K562 (cell line): ENCODE data around the gene SCRN2. TPM values are rescaled to one million over a fixed set of nuclear protein-coding genes. Genes with fewer than 3 reads are reported as not detected.

Experiments used
- BHLHE40 ChIP-seq: IDR thresholded peaks from 2 replicates; pipeline ENCODE4 v1.6.1; 2011; ENCODE audit warnings: low read length, improper control_type of control experiment
- NFIC ChIP-seq: fragments of 450-650 bp; IDR thresholded peaks from 2 replicates; pipeline ENCODE4 v1.6.1; 2017; ENCODE audit warnings: mild to moderate bottlenecking, inconsistent platforms
- NRF1 ChIP-seq, 2 experiments: fragments of 450-650 bp; IDR thresholded peaks in 1 of 2; conservative IDR thresholded peaks in 1 of 2; 2 replicates each; pipeline ENCODE4 v1.6.1; 2014; ENCODE audit warnings: mild to moderate bottlenecking in 2 of 2
- PCBP1 ChIP-seq: fragments of 200-400 bp; formaldehyde crosslinking; IDR thresholded peaks from 2 replicates; pipeline ENCODE4 v1.6.1; 2018; ENCODE audit warnings: mild to moderate bottlenecking, low read depth, low read length; ENCODE audit not compliant: poor library complexity, severe bottlenecking
- ZNF431 ChIP-seq: sonication (generic); formaldehyde crosslinking; IDR thresholded peaks from 2 replicates; pipeline ENCODE4 v1.8.0; 2022; ENCODE audit warnings: mild to moderate bottlenecking, missing genetic modification reagents
- ZNF436 ChIP-seq: fragments of 250-450, 450-650 bp; sonication (Bioruptor Pico); formaldehyde crosslinking; IDR thresholded peaks from 2 replicates; pipeline ENCODE4 v1.7.0; 2020; ENCODE audit warnings: mild to moderate bottlenecking
- ZNF639 ChIP-seq, 2 experiments: fragments of 200-800 bp in 1 of 2; sonication (Bioruptor generic) in 1 of 2; sonication (generic) in 1 of 2; formaldehyde crosslinking in 1 of 2; IDR thresholded peaks in 1 of 2; conservative IDR thresholded peaks in 1 of 2; 2 replicates each; pipeline versions ENCODE4 v1.5.0 to v1.6.1; 2016 to 2020; ENCODE audit warnings: missing compliant biosample characterization in 1 of 2, missing genetic modification characterization in 1 of 2, missing genetic modification reagents in 1 of 2
- polyA plus RNA-seq, 8 experiments: library from polyadenylated mRNA; depleted of rRNA in 4 of 8; stranded (reverse) in 5 of 8; unstranded in 3 of 8; fragments of >200 nt; fragmentation: Nextera tagmentation in 2 of 8; fragmentation: Illumina TruSeq in 1 of 8; extraction: Ambion mirVana in 2 of 8; extraction: Trizol in 1 of 8; gene quantifications; 2 replicates each; pipeline versions ENCODE4 v1.2.1 to v1.2.3, GENCODE V29; 2011 to 2014; ENCODE audit warnings: inconsistent platforms in 1 of 8, missing spikeins in 1 of 8
- total RNA-seq, 7 experiments: library from RNA; depleted of rRNA in 6 of 7; stranded (reverse); fragments of >200 nt in 6 of 7; fragmentation: Illumina TruSeq in 2 of 7; extraction: Trizol in 2 of 7; gene quantifications; 2 replicates each; pipeline versions ENCODE4 v1.2.1 to v1.2.3, GENCODE V29; 2011 to 2021; ENCODE audit warnings: low replicate concordance in 1 of 7
- TF ChIP-seq, protein P1 (sequence below): fragments of 450-650 bp; IDR thresholded peaks from 2 replicates; pipeline ENCODE4 v1.6.1; 2018; ENCODE audit not compliant: partially characterized antibody
- TF ChIP-seq, protein P2 (sequence below): fragments of 450-650 bp; IDR thresholded peaks from 2 replicates; pipeline ENCODE4 v1.6.1; 2017; ENCODE audit warnings: antibody characterized with exemption, mild to moderate bottlenecking
- TF ChIP-seq, protein P3 (sequence below), 2 experiments: IDR thresholded peaks; 2 replicates each; pipeline ENCODE4 v1.6.1; 2011; ENCODE audit warnings: borderline replicate concordance in 1 of 2, control low read depth in 1 of 2, low read depth in 1 of 2, low read length in 1 of 2, mild to moderate bottlenecking in 1 of 2, mixed read lengths in 1 of 2, moderate library complexity in 1 of 2; ENCODE audit not compliant: insufficient read depth in 1 of 2, insufficient read length in 1 of 2, poor library complexity in 1 of 2, severe bottlenecking in 1 of 2; ENCODE audit errors: extremely low read depth in 1 of 2
- TF ChIP-seq, protein P4 (sequence below): sonication (generic); formaldehyde crosslinking; IDR thresholded peaks from 2 replicates; pipeline ENCODE4 v1.9.0; 2022; ENCODE audit warnings: mild to moderate bottlenecking, missing genetic modification reagents

SCRN2 gene
- total and polyA plus RNA-seq, 9 of the 15 experiments (the other 6 are each of a cell fraction or from before 2014, with no cell fraction given): 0.25 to 32.9 (median 13.6) TPM

GRCh38 chr17:47867813-47868533 lies 26.9 kb upstream of the SCRN2 start (continued):
- TF ChIP-seq NRF1 (conservative IDR thresholded peaks at IDR 0.05 in 1 of 2, IDR thresholded peaks at IDR 0.05 in 1 of 2) (0 out of 4 replicates have a peak, but pooled peaks of 1 of the 2 experiments have one; percentile 31), PCBP1 (no peak), ZNF436 (CRISPR knock-in tag) (no peak), NFIC (no peak), ZNF639 (CRISPR knock-in tag; conservative IDR thresholded peaks at IDR 0.05 in 1 of 2, IDR thresholded peaks at IDR 0.05 in 1 of 2) (0 out of 4 replicates have a peak, but pooled peaks of 1 of the 2 experiments have one; percentile 31), ZNF431 (CRISPR knock-in tag) (no peak), BHLHE40 (0 out of 2 replicates have a peak, but pooled peaks have one; percentile 3)
- TF ChIP-seq, protein P1, sequence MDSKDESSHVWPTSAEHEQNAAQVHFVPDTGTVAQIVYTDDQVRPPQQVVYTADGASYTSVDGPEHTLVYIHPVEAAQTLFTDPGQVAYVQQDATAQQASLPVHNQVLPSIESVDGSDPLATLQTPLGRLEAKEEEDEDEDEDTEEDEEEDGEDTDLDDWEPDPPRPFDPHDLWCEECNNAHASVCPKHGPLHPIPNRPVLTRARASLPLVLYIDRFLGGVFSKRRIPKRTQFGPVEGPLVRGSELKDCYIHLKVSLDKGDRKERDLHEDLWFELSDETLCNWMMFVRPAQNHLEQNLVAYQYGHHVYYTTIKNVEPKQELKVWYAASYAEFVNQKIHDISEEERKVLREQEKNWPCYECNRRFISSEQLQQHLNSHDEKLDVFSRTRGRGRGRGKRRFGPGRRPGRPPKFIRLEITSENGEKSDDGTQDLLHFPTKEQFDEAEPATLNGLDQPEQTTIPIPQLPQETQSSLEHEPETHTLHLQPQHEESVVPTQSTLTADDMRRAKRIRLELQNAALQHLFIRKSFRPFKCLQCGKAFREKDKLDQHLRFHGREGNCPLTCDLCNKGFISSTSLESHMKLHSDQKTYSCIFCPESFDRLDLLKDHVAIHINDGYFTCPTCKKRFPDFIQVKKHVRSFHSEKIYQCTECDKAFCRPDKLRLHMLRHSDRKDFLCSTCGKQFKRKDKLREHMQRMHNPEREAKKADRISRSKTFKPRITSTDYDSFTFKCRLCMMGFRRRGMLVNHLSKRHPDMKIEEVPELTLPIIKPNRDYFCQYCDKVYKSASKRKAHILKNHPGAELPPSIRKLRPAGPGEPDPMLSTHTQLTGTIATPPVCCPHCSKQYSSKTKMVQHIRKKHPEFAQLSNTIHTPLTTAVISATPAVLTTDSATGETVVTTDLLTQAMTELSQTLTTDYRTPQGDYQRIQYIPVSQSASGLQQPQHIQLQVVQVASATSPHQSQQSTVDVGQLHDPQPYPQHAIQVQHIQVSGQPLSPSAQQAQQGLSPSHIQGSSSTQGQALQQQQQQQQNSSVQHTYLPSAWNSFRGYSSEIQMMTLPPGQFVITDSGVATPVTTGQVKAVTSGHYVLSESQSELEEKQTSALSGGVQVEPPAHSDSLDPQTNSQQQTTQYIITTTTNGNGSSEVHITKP: peak; percentile 78
- TF ChIP-seq, protein P2, sequence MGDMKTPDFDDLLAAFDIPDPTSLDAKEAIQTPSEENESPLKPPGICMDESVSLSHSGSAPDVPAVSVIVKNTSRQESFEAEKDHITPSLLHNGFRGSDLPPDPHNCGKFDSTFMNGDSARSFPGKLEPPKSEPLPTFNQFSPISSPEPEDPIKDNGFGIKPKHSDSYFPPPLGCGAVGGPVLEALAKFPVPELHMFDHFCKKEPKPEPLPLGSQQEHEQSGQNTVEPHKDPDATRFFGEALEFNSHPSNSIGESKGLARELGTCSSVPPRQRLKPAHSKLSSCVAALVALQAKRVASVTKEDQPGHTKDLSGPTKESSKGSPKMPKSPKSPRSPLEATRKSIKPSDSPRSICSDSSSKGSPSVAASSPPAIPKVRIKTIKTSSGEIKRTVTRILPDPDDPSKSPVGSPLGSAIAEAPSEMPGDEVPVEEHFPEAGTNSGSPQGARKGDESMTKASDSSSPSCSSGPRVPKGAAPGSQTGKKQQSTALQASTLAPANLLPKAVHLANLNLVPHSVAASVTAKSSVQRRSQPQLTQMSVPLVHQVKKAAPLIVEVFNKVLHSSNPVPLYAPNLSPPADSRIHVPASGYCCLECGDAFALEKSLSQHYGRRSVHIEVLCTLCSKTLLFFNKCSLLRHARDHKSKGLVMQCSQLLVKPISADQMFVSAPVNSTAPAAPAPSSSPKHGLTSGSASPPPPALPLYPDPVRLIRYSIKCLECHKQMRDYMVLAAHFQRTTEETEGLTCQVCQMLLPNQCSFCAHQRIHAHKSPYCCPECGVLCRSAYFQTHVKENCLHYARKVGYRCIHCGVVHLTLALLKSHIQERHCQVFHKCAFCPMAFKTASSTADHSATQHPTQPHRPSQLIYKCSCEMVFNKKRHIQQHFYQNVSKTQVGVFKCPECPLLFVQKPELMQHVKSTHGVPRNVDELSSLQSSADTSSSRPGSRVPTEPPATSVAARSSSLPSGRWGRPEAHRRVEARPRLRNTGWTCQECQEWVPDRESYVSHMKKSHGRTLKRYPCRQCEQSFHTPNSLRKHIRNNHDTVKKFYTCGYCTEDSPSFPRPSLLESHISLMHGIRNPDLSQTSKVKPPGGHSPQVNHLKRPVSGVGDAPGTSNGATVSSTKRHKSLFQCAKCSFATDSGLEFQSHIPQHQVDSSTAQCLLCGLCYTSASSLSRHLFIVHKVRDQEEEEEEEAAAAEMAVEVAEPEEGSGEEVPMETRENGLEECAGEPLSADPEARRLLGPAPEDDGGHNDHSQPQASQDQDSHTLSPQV: peak; percentile 69
- TF ChIP-seq, protein P3, sequence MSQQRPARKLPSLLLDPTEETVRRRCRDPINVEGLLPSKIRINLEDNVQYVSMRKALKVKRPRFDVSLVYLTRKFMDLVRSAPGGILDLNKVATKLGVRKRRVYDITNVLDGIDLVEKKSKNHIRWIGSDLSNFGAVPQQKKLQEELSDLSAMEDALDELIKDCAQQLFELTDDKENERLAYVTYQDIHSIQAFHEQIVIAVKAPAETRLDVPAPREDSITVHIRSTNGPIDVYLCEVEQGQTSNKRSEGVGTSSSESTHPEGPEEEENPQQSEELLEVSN (IDR thresholded peaks at IDR 0.05; ENCODE audit: borderline replicate concordance in 1 of 2, extremely low read depth in 1 of 2, insufficient read depth in 1 of 2, insufficient read length in 1 of 2, low read depth in 1 of 2, low read length in 1 of 2, poor library complexity in 1 of 2, severe bottlenecking in 1 of 2): peak; percentile 77 to 88
- TF ChIP-seq, protein P4, sequence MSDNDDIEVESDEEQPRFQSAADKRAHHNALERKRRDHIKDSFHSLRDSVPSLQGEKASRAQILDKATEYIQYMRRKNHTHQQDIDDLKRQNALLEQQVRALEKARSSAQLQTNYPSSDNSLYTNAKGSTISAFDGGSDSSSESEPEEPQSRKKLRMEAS (CRISPR knock-in tag): peak; percentile 68
